Hippocampal formation (tissue), 2 donors: ENCODE measurements around the gene CYTIP.

ENCODE experiments used
- DNase-seq, 2 donors: peaks; one replicate each; lab custom pipeline; 2025; lab: John Stamatoyannopoulos, UW

CYTIP gene

DNA sequence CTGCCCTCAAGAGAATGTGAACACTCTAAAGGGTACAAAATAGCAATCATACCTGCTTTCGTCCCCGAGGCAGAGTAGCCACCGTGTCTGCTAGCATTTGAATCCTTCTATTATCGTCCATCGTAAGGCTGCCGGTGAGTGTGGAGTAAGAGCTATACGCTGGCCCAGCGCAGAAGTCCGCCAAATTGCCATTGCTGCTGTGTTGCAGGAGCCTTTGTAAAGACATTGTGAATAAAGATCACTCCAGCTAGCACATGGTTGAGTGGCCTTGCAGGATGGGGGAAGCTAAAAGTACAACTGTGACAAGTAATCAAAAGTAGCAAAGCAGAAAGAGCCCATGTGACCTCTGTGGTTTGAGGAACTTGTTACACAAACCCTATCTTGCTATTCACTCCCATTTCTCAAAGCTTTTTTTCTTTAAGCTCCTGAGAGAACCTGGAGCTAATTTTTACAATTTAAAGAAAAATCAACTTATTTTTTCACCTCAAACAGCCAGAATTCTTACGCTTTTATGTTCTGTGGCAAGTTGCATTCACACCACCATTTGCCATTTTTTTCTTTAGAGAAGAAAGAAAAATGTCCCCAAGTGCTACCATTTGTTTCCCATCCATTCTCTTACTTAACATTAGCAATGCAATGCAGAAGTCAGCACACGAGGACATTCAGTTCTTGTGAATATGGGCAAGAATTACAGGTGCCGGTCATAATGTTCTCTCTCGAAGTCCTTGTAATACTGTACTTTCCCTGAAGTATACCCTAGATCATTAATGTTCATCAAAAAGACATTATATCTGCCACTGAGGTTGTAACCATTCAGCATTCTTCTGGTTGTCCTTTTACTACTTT is at the start of gene CYTIP:
Gene CYTIP (minus strand): TSS at position 295 of the 846 bp plus-strand sequence. CDS start 69 bp downstream, at position 226.
- no peak for DNase-seq

DNA sequence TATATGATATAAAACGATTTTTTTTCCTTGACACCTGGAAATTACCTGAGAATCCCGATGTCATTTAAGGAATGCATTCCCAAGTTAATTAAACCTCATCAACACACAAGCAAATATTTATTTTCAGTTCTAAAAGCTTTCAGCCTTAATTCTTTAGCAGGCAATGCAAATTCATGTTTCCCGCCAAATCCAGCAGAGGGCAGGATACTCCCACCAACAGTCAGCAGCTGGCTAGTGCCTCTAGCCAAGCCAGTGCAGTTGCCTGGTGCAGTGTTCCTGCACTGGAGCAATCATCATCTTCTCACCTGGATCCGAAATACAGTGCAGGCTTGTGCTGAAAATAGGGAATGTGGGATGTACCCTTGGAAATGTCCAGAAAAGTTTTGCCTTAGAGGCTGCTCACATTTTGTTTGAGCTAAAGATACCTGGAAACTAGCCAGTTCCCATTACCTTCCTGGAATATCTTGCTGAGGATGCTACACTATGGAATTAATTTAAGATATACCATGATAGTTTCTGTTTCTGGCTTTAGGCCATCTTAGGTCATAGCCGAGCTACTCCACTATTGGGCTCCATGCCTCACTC is 48.4 kb upstream of the CYTIP start:
- peak; percentile 48 to 60 for DNase-seq

- no peak for DNase-seq
These were observed 46.1 kb upstream of the CYTIP start for GRCh38 chr2:157489983-157490382.

DNA sequence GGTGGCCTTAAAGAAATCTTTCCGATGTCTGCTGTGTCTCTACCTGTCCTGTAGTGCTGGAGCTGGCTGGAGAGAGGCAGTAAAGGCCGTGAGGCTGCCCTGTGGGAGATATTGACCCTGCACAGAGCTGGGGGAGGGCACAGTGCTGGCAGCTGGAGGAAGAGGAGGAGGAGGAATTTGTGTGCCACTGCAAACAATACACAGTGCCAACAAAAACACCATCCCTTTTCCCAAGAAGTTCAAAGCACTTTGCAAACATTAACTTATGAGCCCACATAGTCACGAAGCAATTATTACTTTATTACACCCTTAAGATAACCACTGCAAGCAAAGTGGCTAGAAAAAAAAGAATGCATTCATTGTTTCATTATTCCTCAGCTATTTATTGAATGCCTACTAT is 45.0 kb upstream of the CYTIP start:
- DNase-seq, result no peak

DNA sequence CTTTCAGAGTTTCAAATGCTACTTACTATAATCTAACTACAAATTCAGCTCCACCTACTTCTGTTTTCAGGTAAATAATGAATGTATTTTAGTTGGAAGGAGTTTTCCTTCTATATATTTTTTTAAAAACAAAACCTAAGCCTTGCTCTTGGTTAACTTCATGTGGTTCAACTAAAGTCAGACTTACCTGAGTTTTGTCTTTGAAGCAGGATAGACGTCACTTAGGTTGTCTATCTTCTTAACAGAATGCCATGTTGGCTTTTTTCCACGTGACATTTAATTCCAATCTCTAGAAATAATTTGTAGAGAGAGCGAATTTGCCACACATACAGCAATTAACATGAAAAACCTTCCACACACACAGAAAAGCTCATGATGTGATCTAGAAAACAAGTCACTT is 43.9 kb upstream of the CYTIP start:
- no peak for DNase-seq

DNA sequence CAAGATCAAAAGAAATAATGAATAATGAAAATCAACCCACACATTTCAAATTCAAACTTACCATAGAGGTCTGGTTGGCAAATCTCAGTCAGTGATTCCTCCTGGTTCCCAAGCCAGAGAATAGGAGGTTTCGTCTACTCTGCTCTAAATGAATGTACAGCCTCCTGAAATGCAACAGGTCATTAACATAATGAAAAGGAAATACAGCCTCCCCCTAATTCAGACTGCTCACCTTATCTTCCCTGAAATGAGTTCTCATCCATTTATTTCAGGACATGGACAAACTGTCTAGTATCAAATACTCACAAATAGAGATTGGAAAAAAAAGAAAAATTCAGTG is 43.4 kb upstream of the CYTIP start:
- DNase-seq, result no peak

GRCh38 chr2:157486596-157487270 is 42.8 kb upstream of the CYTIP start:
- DNase-seq, result no peak

GRCh38 chr2:157480182-157480961 is 36.5 kb upstream of the CYTIP start:
- DNase-seq, result no peak

GRCh38 chr2:157479081-157480027 is 35.5 kb upstream of the CYTIP start:
- no peak for DNase-seq

DNA sequence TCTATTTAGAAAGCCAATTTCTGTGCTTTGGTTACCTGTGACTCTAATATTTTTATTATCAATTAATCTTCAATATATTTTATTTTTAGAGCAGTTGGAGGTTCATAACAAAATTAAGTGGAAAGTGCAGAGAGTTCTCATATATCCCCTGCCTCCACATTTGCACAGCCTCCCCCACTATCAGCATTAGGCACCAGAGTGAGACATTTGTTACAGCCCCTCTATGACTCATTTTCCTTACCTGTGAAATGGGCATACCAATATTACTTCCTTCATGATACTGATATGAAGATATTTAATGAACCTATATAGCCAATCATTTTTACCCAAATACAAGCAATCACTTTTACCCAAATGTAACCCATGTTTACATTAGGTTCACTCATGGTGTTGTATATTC is 34.0 kb upstream of the CYTIP start:
- DNase-seq, result no peak

GRCh38 chr2:157476953-157477709 is 33.2 kb upstream of the CYTIP start:
- no peak for DNase-seq

DNA sequence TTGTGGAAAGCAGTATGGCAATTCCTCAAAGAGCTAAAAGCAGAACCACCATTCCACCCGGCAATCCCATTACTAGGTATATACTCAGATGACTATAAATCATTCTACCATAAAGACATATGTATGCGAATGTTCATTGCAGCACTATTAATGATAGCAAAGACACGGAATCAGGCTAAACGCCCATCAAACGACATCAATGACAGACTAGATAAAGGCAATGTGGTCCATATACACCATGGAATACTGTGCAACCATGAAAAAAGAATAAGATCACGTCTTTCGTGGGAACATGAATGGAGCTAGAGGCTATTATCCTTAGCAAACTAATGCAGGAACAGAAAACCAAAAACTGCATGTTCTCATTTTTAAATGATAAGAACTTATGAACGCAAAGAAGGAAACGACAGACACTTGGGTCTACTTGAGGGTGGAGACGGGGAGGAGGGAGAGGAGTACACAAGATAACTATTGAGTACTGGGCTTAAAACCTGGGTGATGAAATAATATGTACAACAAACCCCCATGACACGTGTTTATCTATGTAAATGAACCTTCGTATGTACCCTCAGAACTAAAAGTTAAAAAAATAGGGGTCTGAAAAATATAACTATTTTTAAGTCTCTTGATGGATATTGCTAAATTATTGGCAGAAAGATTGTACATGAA is 32.0 kb upstream of the CYTIP start:
- DNase-seq, result no peak

DNA sequence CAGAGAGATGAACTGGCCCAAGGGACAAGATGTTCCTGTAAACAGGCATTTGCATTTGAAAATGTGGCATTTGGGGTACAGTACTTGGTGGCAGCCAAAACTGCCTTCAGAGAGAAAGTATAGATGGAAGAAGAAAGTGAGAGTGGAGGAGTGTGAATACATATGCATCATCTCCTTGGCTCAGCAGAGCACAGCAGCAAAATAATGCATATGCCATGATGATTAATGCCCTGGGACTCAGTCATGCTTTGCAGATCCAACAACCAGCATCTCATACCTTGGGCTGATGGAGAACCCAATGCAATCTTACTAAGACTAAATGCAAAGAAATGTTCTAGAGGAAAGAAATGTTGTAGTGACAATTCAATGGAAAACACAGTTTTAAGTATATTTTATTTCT is 29.7 kb upstream of the CYTIP start:
- no peak for DNase-seq

GRCh38 chr2:157471078-157471477 is 27.2 kb upstream of the CYTIP start:
- no peak for DNase-seq

DNA sequence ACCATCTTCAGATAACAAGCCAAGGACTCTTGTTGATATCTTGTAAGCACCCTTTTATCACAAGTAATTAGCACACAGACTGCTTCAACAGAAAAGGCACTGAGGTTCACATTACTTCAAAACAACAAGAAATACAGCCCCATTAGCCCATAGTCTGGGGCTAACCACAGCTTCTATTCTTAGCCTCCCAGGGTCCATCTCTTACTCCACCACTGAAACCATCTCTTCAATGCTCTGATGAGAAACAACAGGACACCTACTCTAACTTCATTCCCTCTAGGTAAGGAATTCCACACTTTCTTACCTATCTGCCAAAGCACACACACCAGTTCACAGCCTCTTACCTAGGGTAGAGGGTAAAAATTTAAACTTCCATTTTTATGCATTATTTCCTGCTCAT is 26.4 kb upstream of the CYTIP start:
- no peak for DNase-seq

DNA sequence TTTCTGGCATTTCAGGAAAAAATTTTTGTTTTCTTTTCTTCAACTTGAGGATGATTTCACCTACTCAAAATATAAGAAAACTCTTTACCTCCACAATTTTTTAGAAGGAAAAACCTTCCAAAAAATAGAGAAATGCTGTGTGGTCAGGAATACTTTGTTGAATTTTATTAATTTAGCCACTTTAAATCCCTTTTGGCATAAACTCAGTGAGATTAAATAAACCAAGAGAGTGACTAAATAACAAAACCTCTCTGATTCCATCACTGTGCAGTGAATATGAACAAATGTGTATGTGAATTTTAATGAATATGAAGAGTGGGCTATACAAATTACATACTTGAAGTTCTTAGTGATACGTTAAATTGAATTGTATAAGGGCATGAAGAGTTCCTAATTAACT is 25.8 kb upstream of the CYTIP start:
- no peak for DNase-seq

- DNase-seq, result no peak
These were observed 25.2 kb upstream of the CYTIP start for GRCh38 chr2:157468931-157469708.

GRCh38 chr2:157466764-157467163 is 22.9 kb upstream of the CYTIP start:
- DNase-seq, result no peak

DNA sequence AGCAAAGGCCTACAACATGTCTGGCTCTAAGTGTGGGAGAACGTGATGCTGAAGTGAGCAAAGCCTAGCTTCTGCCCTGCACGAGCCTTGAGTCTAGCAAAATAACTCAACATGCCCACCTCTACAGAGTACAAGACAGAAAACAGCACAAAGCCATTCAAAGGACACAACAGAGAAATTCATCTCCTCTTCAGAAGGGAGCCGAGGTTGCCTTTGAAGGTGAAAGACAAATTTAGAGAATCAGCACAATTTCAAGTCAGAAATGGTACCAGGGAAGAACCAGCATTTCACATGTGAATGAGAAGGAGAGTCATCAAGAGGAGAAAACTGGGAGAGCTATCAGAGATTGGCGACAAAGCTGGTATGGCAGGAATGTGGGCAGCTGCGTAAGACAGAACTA is 21.7 kb upstream of the CYTIP start:
- DNase-seq, result no peak
